GM23338 (cell line): Measurements from ENCODE around the gene MESP2. TPM values are rescaled to one million over a fixed set of nuclear protein-coding genes. Genes with fewer than 3 reads are reported as not detected.

Experiments used
- ATAC-seq: fragments of 200-7000 bp; cut with Tn5 transposase; 3 replicates; pipeline ENCODE4 v1.9.1; 2020
- DNase-seq: peaks from one replicate; pipeline ENCODE4 v3.0.0-alpha.2; 2015; ENCODE audit warnings: low spot score
- H2AFZ ChIP-seq: fragments of 200-600 bp; sonication (generic); 2 replicates; pipeline ENCODE4 v1.8.0; 2016; ENCODE audit warnings: antibody characterized with exemption, mild to moderate bottlenecking, moderate library complexity
- H3F3A ChIP-seq: fragments of 200-600 bp; sonication (generic); replicated peaks from 2 replicates; pipeline ENCODE4 v1.8.0; 2017; ENCODE audit warnings: antibody characterized with exemption, mixed run types, low read depth
- H3K27ac ChIP-seq: fragments of 200-600 bp; sonication (generic); 2 replicates; pipeline ENCODE4 v1.6.1; 2016; ENCODE audit warnings: low read depth
- H3K27me3 ChIP-seq: fragments of 200-600 bp; sonication (generic); 2 replicates; pipeline ENCODE4 v1.8.0; 2016; ENCODE audit warnings: mild to moderate bottlenecking, mixed run types, moderate library complexity; ENCODE audit not compliant: insufficient read depth
- H3K36me3 ChIP-seq: fragments of 200-600 bp; sonication (generic); 2 replicates; pipeline ENCODE4 v1.8.0; 2016; ENCODE audit warnings: mild to moderate bottlenecking; ENCODE audit not compliant: insufficient read depth
- H3K4me1 ChIP-seq: fragments of 200-600 bp; sonication (generic); 2 replicates; pipeline ENCODE4 v1.8.0; 2016; ENCODE audit warnings: mild to moderate bottlenecking, moderate library complexity; ENCODE audit not compliant: insufficient read depth
- H3K4me2 ChIP-seq: fragments of 200-600 bp; sonication (generic); 2 replicates; pipeline ENCODE4 v1.7.1; 2017; ENCODE audit warnings: mixed run types
- H3K4me3 ChIP-seq: fragments of 200-600 bp; sonication (generic); 2 replicates; pipeline ENCODE4 v1.6.1; 2016; ENCODE audit warnings: mixed run types
- H3K79me2 ChIP-seq: fragments of 200-600 bp; sonication (generic); replicated peaks from 2 replicates; pipeline ENCODE4 v1.8.0; 2017; ENCODE audit warnings: mild to moderate bottlenecking; ENCODE audit not compliant: insufficient read depth
- H3K9me2 ChIP-seq: fragments of 200-600 bp; sonication (generic); 2 replicates; pipeline ENCODE4 v1.8.0; 2017; ENCODE audit not compliant: insufficient read depth
- H4K20me1 ChIP-seq: fragments of 200-600 bp; sonication (generic); replicated peaks from 2 replicates; pipeline ENCODE4 v1.8.0; 2017; ENCODE audit warnings: mild to moderate bottlenecking; ENCODE audit not compliant: insufficient read depth
- H3K27ac Mint-ChIP-seq: 2 replicates; pipeline ENCODE4 v1.8.0; 2020; ENCODE audit warnings: inconsistent platforms, mild to moderate bottlenecking, moderate library complexity, mixed read lengths
- H3K27me3 Mint-ChIP-seq: 3 replicates; pipeline ENCODE4 v1.8.0; 2022; ENCODE audit warnings: low read depth, mild to moderate bottlenecking, moderate library complexity, mixed read lengths, inconsistent platforms; ENCODE audit not compliant: insufficient read depth, poor library complexity
- H3K36me3 Mint-ChIP-seq: 3 replicates; pipeline ENCODE4 v1.8.0; 2021; ENCODE audit warnings: low read depth, mild to moderate bottlenecking, inconsistent platforms, moderate library complexity, mixed read lengths
- H3K4me1 Mint-ChIP-seq: 3 replicates; pipeline ENCODE4 v1.8.0; 2020; ENCODE audit warnings: mild to moderate bottlenecking, inconsistent platforms, mixed read lengths
- H3K4me3 Mint-ChIP-seq: 3 replicates; pipeline ENCODE4 v1.8.0; 2021; ENCODE audit warnings: moderate library complexity, mild to moderate bottlenecking, inconsistent platforms, mixed read lengths
- H3K9me3 Mint-ChIP-seq: 3 replicates; pipeline ENCODE4 v1.8.0; 2020; ENCODE audit warnings: moderate library complexity, mild to moderate bottlenecking, inconsistent platforms, mixed read lengths
- CREB1 ChIP-seq: fragments of 250-450 bp; sonication (Bioruptor Pico); IDR thresholded peaks from 2 replicates; pipeline ENCODE4 v1.5.0; 2020; ENCODE audit warnings: low read depth, mild to moderate bottlenecking, moderate library complexity
- CTCF ChIP-seq, 2 experiments: fragments of 200-600 bp in 1 of 2; sonication (generic) in 1 of 2; conservative IDR thresholded peaks; 2 replicates each; pipeline versions ENCODE4 v1.5.1 to v1.6.1; 2016 to 2017; ENCODE audit warnings: antibody characterized with exemption in 2 of 2, low read depth in 2 of 2, mild to moderate bottlenecking in 2 of 2, moderate library complexity in 1 of 2
- ETS1 ChIP-seq: IDR thresholded peaks from 2 replicates; pipeline ENCODE4 v1.6.1; 2016; ENCODE audit warnings: antibody characterized with exemption
- EZH2 ChIP-seq: fragments of 200-600 bp; sonication (generic); IDR thresholded peaks from one replicate; pipeline ENCODE4 v1.8.0; 2017; ENCODE audit warnings: antibody characterized with exemption, mild to moderate bottlenecking, low read depth; ENCODE audit not compliant: unreplicated experiment
- EZH2phosphoT487 ChIP-seq: fragments of 200-600 bp; sonication (generic); IDR thresholded peaks from one replicate; pipeline ENCODE4 v1.8.1; 2018; ENCODE audit warnings: antibody characterized with exemption; ENCODE audit not compliant: unreplicated experiment
- JUNB ChIP-seq: IDR thresholded peaks from one replicate; pipeline ENCODE4 v1.6.1; 2016; ENCODE audit warnings: antibody characterized with exemption; ENCODE audit not compliant: unreplicated experiment
- NANOG ChIP-seq: IDR thresholded peaks from 2 replicates; pipeline ENCODE4 v1.6.1; 2016; ENCODE audit warnings: antibody characterized with exemption, borderline replicate concordance
- REST ChIP-seq: IDR thresholded peaks from one replicate; pipeline ENCODE4 v1.6.1; 2018; ENCODE audit warnings: antibody characterized with exemption; ENCODE audit not compliant: unreplicated experiment
- STAT1 ChIP-seq: IDR thresholded peaks from one replicate; pipeline ENCODE4 v1.6.1; 2016; ENCODE audit warnings: antibody characterized with exemption; ENCODE audit not compliant: unreplicated experiment
- ZNF114 ChIP-seq: fragments of 250-450 bp; sonication (Bioruptor Pico); IDR thresholded peaks from 2 replicates; pipeline ENCODE4 v1.5.0; 2020; ENCODE audit warnings: mild to moderate bottlenecking, moderate library complexity
- ZNF331 ChIP-seq: fragments of 250-450 bp; sonication (Bioruptor Pico); IDR thresholded peaks from 2 replicates; pipeline ENCODE4 v1.5.0; 2020; ENCODE audit warnings: low read depth, mild to moderate bottlenecking, moderate library complexity
- polyA plus RNA-seq: library from polyadenylated mRNA; unstranded; fragments of >200 nt; fragmentation: Nextera tagmentation; extraction: Ambion mirVana; gene quantifications from 2 replicates; pipeline ENCODE4 v1.2.1, GENCODE V29; 2016
- total RNA-seq: library from RNA; depleted of rRNA; stranded (reverse); fragments of >200 nt; shearing (Covaris generic); gene quantifications from 2 replicates; pipeline ENCODE4 v1.2.3, GENCODE V29; 2014

The MESP2 gene
- total and polyA plus RNA-seq, 2 experiments from 2014 or later: 0.24 to 1.3 TPM

GRCh38 chr15:89745768-89746167 lies 30.4 kb upstream of the MESP2 start (continued):
- TF ChIP-seq REST (no peak), ETS1 (no peak), NANOG (no peak), STAT1 (no peak), ZNF114 (CRISPR knock-in tag) (no peak), ZNF331 (no peak)

GRCh38 chr15:89746386-89746780 lies 29.7 kb upstream of the MESP2 start:
- H3K27me3 ChIP-seq: peaks cover 59% of the 10 kb centered on the region
- no peak for TF ChIP-seq ETS1
- TF ChIP-seq CREB1: no peak
- no peak for TF ChIP-seq NANOG
- no peak for TF ChIP-seq STAT1
- no peak for TF ChIP-seq REST
- TF ChIP-seq CTCF (conservative IDR thresholded peaks at IDR 0.05; ENCODE audit: low read depth in 2 of 2): no peak
- TF ChIP-seq EZH2phosphoT487: no peak
- no peak for TF ChIP-seq EZH2
- TF ChIP-seq JUNB: no peak
- no peak for TF ChIP-seq ZNF331
- TF ChIP-seq ZNF114 (CRISPR knock-in tag): no peak

More at GRCh38 chr15:89746386-89746780, 29.7 kb upstream of the MESP2 start:
- DNase-seq (no peak), ATAC-seq (no peak)
- Histone ChIP-seq H3K36me3 (no peaks in the 10 kb centered on the region; the same call in 1 of the 2 replicates), H3K4me3 (no peak overlapping the region), H4K20me1 (peaks cover 10% of the 10 kb centered on the region; the same call in 1 of the 2 replicates), H3K4me2 (no peak overlapping the region), H3K4me1 (peaks cover 27% of the 10 kb centered on the region), H2AFZ (no peak overlapping the region), H3F3A (peaks cover 10% of the 10 kb centered on the region; the same call in 1 of the 2 replicates), H3K27ac (no peak overlapping the region), H3K9me2 (no peaks in the 10 kb centered on the region), H3K79me2 (no peaks in the 10 kb centered on the region)
- no peak overlapping the region for H3K4me3 Mint-ChIP-seq
- no peaks in the 10 kb centered on the region for H3K9me3 Mint-ChIP-seq
- H3K36me3 Mint-ChIP-seq: no peaks in the 10 kb centered on the region
- H3K4me1 Mint-ChIP-seq: peaks cover 18% of the 10 kb centered on the region
- no peak overlapping the region for H3K27ac Mint-ChIP-seq
- H3K27me3 Mint-ChIP-seq: peaks cover 16% of the 10 kb centered on the region
